Measurements from ENCODE around the gene PLD5. TPM values are rescaled to one million over a fixed set of nuclear protein-coding genes. Genes with fewer than 3 reads are reported as not detected.
"Not testable (repeated sequence)": the region's sequence is repeated elsewhere in the genome, so short reads cannot be mapped to it uniquely, and the experiment has no call there.

Gene PLD5
- total and polyA plus RNA-seq, 8 donors: 0.24 to 11.0 (median 0.54) TPM

DNA sequence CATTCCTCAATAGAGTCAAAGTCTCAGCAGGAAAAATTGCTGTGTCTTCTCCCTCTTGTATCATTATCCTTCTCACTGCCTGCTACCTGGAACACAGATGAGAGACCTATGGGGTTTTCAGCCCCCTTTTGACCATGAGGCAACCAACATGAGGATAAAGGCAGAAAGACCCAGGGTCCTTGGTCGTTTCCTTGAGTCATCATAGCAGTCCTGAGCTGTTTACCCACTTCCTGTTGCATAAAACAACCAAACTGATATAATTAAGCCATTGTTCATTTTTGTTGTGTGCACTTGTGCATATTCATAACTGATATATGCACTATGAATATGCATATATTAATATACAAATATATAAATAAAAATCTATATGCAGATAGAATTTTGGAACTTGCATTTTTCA is 337.3 kb downstream of the PLD5 start:
- TF ChIP-seq, protein P1, sequence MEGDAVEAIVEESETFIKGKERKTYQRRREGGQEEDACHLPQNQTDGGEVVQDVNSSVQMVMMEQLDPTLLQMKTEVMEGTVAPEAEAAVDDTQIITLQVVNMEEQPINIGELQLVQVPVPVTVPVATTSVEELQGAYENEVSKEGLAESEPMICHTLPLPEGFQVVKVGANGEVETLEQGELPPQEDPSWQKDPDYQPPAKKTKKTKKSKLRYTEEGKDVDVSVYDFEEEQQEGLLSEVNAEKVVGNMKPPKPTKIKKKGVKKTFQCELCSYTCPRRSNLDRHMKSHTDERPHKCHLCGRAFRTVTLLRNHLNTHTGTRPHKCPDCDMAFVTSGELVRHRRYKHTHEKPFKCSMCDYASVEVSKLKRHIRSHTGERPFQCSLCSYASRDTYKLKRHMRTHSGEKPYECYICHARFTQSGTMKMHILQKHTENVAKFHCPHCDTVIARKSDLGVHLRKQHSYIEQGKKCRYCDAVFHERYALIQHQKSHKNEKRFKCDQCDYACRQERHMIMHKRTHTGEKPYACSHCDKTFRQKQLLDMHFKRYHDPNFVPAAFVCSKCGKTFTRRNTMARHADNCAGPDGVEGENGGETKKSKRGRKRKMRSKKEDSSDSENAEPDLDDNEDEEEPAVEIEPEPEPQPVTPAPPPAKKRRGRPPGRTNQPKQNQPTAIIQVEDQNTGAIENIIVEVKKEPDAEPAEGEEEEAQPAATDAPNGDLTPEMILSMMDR (IDR thresholded peaks at IDR 0.05): no peak
- no peak overlapping the region for H3K27ac ChIP-seq
- no peaks in the 10 kb centered on the region for H3K9me3 ChIP-seq
- no peak for DNase-seq
- ATAC-seq: no peak
- intact Hi-C loops (cut with DNase I): no loop called here
- no peaks in the 10 kb centered on the region for H3K4me1 ChIP-seq
- no peak overlapping the region for H3K4me3 ChIP-seq
- no peaks in the 10 kb centered on the region for H3K36me3 ChIP-seq
- no peaks in the 10 kb centered on the region for H3K27me3 ChIP-seq

DNA sequence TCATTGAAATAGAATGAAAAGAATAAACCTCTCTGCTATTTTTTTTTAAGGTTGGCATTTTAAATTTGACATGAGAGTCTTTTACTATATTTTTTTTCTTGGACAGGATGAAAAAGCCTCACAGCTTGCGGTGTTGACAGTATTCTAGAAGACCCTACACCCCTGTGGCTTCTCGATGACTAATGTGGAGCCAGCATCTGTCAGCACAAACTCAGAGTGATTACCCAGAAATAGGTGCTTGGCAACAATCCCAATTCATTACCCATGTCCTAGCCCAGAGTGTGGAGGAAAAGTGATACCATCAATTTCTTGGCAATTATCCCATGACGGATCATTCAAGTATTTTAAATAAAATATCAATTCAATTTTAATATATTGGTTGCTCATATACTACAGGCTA is 338.8 kb downstream of the PLD5 start:
- no peak overlapping the region for H3K4me3 ChIP-seq
- intact Hi-C loops (cut with DNase I): no loop called here
- DNase-seq (no peak), ATAC-seq (no peak)
- no peaks in the 10 kb centered on the region for H3K4me1 ChIP-seq
- TF ChIP-seq, protein P1 (IDR thresholded peaks at IDR 0.05): no peak
- no peak overlapping the region for H3K27ac ChIP-seq
- no peaks in the 10 kb centered on the region for H3K27me3 ChIP-seq
- no peaks in the 10 kb centered on the region for H3K9me3 ChIP-seq
- no peaks in the 10 kb centered on the region for H3K36me3 ChIP-seq

DNA sequence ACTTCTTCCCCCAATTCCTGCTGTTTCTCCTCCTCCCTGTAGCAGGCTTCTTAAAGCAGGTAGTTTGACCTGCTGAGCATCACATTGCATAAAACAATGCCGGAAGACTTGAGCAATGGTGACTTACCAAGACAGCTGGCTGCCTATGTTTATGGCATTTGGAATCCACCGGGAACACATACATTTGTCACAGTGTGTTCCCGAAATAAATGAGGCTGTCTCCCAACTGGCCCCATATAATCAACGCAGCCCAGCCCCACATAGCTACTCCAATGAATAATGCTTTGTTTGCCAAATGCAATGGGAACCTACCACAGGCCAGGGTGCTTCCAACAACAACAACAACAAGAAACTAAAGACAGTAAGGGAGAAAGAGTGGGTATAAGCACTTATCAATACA is 339.5 kb downstream of the PLD5 start:
- H3K27me3 ChIP-seq: no peaks in the 10 kb centered on the region
- intact Hi-C loops (cut with DNase I): no loop called here
- DNase-seq (no peak), ATAC-seq (no peak)
- H3K27ac ChIP-seq: no peak overlapping the region
- no peaks in the 10 kb centered on the region for H3K36me3 ChIP-seq
- H3K9me3 ChIP-seq: no peaks in the 10 kb centered on the region
- H3K4me3 ChIP-seq: no peak overlapping the region
- no peaks in the 10 kb centered on the region for H3K4me1 ChIP-seq
- TF ChIP-seq, protein P1 (IDR thresholded peaks at IDR 0.05): no peak

DNA sequence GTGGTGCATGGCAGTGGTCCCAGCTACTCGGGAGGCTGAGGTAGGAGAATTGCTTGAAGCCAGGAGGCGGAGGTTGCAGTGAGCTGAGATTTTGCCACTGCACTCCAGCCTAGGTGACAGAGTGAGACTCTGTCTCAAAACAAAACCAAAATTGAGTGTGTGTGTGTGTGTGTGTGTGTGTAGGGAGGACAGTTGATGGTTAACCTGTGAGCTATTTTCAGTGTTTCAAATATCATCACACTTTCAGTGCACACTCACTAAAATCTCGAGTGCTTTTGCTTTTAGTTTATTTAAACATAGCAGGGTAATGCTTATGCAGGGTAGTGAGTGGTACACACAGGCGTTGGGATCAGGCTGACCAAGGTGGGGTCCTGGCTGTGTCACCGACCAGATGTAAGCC is 344.7 kb downstream of the PLD5 start:
- intact Hi-C loops (cut with DNase I); DNase-seq; H3K4me1 ChIP-seq; H3K36me3 ChIP-seq; H3K27ac ChIP-seq; H3K27me3 ChIP-seq; H3K9me3 ChIP-seq; ATAC-seq; H3K4me3 ChIP-seq: not testable (repeated sequence)

DNA sequence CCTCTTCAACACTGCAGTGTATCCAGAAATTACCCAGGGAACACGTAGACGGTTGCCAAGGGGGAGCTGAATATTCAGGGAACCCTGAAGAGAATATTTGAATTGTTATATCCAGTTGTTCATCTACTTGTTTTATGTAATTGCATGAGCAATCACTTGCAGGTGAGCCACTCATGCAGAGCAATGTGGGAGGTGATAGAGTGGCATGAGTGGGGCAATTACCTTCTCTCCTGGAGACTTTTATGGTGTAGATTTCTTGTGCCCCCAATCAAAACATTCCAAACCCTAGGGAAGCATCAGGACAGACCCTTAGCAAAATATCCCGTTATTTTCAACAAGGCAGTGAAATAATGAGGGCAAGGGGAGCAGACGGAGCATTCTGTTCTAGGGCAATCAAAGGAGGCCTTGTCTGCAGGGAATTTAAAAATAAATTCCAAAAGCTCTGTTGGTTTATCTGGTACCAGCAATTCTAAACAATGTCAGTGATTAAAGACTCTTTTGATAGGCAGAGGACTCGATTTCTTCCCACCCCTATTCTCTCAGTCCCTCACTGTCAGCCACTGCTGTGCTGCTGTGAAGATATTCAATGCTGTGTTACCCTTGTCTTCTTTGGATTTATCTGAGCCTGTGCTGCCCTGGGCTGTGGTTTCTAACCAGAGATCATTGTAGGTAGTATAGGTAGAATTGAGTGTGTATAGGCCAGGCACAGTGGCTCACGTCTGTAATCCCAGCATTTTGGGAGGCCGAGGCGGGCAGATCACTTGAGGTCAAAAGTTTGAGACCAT is 345.4 kb downstream of the PLD5 start:
- no peaks in the 10 kb centered on the region for H3K36me3 ChIP-seq
- TF ChIP-seq, protein P1 (IDR thresholded peaks at IDR 0.05): no peak
- H3K4me3 ChIP-seq: no peak overlapping the region
- peaks cover 0 to 7% of the 10 kb centered on the region in 2 donors for H3K9me3 ChIP-seq
- ATAC-seq (no peak), DNase-seq (no peak)
- no peak overlapping the region for H3K27ac ChIP-seq
- intact Hi-C loops (cut with DNase I): no loop called here
- H3K27me3 ChIP-seq: no peaks in the 10 kb centered on the region
- no peaks in the 10 kb centered on the region for H3K4me1 ChIP-seq

DNA sequence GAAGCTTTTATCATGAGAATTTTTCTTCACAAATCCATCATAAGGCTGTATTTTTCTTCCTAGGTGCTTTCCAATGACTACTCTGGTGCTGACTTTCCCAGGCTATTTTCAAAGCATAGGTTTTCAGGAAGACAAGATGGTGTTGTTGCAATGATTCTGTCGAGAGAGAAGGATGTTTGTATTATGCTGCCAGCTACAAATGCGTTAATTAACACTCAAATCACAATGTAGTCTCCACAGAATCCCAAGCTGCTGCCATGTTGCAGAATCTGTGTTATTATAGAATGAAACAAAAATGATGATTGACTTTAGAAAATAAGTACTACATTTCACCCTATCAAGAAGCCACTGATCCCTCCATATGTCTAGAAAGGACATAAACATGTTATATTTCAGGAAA is 346.1 kb downstream of the PLD5 start:
- Histone ChIP-seq H3K4me3 (no peak overlapping the region), H3K27ac (no peak overlapping the region), H3K27me3 (no peaks in the 10 kb centered on the region), H3K36me3 (no peaks in the 10 kb centered on the region), H3K9me3 (peaks cover 0 to 7% of the 10 kb centered on the region in 2 donors), H3K4me1 (no peaks in the 10 kb centered on the region)
- intact Hi-C loops (cut with DNase I): no loop called here
- TF ChIP-seq, protein P1 (IDR thresholded peaks at IDR 0.05): no peak
- ATAC-seq (no peak), DNase-seq (no peak)

Data from left lung (tissue), 10 donors.